GM18517 (cell line): Measurements from ENCODE around the gene GJB5.

Experiments
- ATAC-seq: cut with Tn5 transposase; IDR thresholded peaks from one replicate; pipeline ENCODE4 v1.9.1; 2021; ENCODE audit warnings: mild to moderate bottlenecking, moderate library complexity; ENCODE audit not compliant: unreplicated experiment

GJB5 gene

GRCh38 chr1:34744851-34745250 is 10.0 kb upstream of the GJB5 start:
- ATAC-seq: no peak

DNA sequence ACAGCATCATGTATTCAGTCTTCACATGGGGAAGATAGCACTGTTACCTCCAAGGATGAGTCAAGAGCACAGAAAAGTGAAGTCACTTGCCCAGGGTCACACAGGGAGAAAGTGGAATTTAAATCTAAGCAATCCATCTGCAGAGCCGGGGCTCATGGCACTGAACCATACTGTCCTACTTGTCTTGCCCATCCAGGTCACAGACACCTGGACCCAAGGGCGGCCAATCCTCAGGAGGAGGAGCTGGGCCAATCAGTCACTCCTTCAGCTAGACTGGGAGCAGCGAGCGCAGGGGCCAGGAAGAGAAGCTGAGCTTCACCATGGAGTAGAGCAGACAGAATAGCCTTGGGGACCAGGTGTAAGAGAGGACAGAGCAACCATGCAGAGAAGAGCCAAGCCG is 9.2 kb upstream of the GJB5 start:
- no peak for ATAC-seq

DNA sequence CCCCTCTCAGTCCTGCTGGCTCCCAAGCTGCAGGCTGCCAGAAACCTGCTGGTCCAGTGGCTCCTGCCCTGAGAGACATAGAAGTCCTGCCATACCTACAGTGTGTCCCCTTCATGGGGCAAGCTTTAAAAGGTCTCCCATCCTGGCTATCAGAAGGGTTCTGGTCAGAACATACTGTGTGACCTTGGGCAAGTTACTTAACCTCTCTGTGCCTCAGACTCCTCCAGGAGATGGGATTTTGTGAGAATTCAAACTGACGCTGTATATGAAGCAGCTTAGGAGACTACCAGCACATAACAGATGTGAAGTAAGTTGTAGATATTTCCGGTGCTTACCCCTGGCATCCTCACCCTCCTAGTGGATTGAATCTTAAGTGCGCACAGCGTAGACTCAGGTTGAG is 8.7 kb upstream of the GJB5 start:
- ATAC-seq: no peak

GRCh38 chr1:34746785-34747637 is 7.8 kb upstream of the GJB5 start:
- no peak for ATAC-seq

DNA sequence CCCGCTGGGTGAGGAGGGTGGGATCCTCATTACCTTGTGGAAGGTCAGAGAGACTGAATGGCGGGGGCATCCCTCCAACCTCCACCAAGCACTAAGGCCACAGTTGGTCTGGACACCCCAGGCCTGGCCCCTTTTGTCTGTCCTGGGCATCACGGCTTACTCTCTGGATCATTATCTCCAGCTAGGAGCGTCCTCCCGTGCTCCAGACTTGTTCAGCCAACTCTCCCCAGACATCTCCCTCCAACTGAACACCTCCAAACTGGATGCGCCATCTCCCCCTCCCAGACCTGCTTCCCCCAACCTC is 7.3 kb upstream of the GJB5 start:
- no peak for ATAC-seq

GRCh38 chr1:34749992-34750391 is 4.9 kb upstream of the GJB5 start:
- ATAC-seq: no peak

- no peak for ATAC-seq
Measured at GRCh38 chr1:34750610-34751009, 4.2 kb upstream of the GJB5 start.

DNA sequence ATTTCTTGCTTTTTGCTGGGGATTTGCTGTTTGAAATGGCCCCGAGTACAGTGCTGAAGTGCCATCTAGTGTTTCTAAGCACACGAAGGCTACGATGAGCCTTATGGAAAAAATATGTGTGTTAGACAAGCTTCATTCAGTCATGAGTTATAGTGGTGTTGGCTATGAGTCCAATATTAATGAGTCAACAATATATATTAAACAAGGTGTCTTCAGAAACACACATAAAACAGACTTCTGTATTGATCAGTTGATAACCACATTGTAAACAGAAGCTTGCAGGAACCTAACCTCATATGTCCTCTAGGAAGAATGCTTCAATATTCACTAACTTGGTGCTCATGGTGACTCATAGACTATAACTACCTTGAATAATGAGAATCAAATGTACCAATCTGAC is 1.7 kb upstream of the GJB5 start:
- ATAC-seq: no peak

- no peak for ATAC-seq
Measured at GRCh38 chr1:34755961-34756360, 1.1 kb downstream of the GJB5 start.

GRCh38 chr1:34757386-34757785 is 2.5 kb downstream of the GJB5 start:
- no peak for ATAC-seq

DNA sequence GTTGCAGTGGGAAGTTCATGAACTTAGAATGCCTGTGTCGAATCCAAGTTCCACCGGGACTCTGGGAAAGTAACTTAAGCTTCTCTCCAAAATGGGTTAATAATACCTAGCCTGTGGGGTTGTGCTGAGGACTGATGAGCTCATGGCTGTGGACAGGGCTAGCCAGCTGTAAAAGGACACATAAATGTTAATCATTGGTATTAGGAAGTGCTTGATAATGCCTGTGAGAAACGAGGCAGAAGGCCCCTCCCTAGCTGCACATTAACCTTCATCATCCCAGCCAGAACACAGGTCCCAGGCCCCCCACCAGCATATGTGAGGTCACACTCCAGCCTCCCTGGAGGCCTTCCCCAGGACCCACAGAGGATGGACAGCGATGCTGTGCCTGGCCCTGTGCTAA is 3.9 kb downstream of the GJB5 start:
- no peak for ATAC-seq

GRCh38 chr1:34759503-34760357 is 4.9 kb downstream of the GJB5 start, which contains the start of gene GJB4:
Gene GJB4 (plus strand): TSS chr1:34759740. CDS start chr1:34761255, 1,515 bp downstream.
- ATAC-seq: no peak

DNA sequence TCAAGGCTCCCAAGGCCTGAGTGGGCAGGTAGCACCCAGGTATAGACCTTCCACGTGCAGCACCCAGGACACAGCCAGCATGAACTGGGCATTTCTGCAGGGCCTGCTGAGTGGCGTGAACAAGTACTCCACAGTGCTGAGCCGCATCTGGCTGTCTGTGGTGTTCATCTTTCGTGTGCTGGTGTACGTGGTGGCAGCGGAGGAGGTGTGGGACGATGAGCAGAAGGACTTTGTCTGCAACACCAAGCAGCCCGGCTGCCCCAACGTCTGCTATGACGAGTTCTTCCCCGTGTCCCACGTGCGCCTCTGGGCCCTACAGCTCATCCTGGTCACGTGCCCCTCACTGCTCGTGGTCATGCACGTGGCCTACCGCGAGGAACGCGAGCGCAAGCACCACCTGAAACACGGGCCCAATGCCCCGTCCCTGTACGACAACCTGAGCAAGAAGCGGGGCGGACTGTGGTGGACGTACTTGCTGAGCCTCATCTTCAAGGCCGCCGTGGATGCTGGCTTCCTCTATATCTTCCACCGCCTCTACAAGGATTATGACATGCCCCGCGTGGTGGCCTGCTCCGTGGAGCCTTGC is 6.4 kb downstream of the GJB5 start:
- no peak for ATAC-seq

DNA sequence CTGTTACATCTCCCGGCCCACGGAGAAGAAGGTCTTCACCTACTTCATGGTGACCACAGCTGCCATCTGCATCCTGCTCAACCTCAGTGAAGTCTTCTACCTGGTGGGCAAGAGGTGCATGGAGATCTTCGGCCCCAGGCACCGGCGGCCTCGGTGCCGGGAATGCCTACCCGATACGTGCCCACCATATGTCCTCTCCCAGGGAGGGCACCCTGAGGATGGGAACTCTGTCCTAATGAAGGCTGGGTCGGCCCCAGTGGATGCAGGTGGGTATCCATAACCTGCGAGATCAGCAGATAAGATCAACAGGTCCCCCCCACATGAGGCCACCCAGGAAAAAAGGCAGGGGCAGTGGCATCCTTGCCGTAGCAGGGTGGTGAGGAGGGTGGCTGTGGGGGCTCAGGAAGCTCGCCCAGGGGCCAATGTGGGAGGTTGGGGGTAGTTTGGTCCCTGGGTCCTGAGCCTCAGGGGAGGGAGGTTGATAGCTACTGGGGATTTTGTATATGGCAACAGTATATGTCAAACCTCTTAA is 7.0 kb downstream of the GJB5 start:
- ATAC-seq: no peak

GRCh38 chr1:34762474-34763141 is 7.8 kb downstream of the GJB5 start:
- no peak for ATAC-seq

DNA sequence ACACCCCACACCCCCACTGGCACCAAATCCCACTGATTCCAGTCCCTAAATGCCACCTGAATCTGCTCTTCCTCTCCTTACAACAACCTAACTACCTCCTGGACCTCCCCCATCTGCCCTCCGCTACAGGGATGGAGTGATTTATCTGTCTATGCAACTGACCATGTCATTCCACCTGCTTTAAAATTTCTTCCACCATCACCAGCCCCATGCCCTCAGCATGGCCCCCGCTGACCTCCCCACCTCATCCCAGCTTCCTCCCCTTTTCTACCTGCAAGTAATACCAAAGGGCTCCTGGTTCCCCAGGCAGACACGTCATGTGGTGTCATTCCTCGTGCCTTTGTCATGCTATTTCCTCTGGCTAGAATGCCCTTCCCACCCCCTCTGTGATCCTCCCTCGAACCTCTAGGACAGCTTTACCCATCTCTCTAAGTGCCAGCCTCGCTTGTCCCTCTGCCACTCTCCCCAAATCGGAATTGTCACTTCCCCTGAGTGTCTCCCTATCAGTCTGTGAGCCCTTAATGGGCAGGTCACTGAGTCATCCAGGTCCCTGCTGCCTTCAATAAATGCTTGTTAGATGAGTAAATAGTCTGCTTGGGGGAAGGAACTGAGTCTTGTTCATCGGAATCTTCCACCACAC is 8.4 kb downstream of the GJB5 start:
- no peak for ATAC-seq

GRCh38 chr1:34768856-34769255 is 14.0 kb downstream of the GJB5 start:
- no peak for ATAC-seq

DNA sequence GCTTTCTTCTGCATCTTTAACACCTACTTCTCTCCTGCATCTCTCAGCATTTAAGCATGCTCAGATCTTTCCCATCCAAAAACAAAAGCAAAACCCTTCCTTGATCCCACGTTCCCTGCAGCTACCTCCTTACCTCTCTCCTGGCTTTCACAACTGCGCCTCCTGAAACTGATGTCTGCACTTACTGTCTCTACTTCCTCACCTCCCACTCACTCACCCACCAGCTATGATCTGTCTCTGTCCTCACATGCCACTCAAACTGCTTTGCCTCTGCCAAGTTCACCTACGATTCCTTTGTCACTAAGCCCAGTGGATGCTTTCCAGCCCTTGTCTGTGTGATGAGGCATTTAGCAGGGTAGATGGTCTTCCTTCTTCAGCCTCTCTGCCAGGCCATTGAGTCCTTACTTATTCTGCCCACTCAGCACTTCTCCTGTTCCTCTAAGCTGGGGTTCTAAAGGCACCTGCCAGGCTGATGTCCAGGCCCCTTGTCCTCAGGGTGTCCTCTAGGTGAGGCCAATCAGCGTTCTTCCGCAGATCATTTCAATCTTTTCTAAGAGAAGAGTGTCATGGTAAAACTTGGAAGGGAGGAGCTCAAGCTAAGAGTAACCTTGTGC is 16.2 kb downstream of the GJB5 start:
- no peak for ATAC-seq

DNA sequence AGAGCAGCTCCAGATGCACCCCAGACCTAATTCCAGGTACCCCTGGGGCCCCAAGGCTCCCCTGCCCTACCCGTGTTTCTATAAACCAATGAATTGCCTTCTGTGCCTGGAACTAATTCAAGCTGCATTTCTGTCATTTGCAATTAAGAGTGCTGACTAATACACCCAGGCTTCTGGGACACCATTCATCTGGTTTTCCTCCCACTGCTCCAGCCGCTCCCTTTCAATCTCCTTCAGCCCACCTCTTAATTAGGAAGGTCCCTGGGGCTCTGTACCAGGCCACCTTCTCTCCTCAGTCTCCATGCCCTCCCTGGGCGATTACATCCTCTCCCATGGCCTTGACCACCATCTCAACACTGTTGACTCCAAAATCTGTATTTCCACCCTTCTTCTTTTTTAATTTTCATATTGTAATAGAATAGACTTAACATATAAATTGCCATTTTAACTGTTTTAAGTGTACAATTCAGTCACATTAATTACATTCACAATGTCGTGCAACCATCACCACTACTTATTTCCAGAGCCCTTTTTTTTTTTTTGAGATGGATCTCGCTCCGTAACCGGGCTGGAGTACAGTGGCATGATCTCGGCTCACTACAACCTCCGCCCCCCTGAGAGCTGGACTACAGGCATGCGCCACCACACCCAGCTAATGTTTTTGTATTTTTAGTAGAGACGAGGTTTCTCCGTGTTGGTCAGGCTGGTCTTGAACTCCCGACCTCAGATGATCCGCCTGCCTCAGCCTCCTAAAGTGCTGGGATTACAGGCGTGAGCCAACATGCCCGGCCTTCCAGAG is 16.9 kb downstream of the GJB5 start:
- no peak for ATAC-seq
